ENCODE data around the gene EPS8L3.

GRCh38 chr1:109786112-109786480, 22.4 kb upstream of the EPS8L3 start:
- TF ChIP-seq CTCF (conservative IDR thresholded peaks at IDR 0.05 in 1 of 2, IDR thresholded peaks at IDR 0.05 in 1 of 2; ENCODE audit: extremely low read depth in 1 of 2, insufficient read depth in 1 of 2, low read depth in 1 of 2, low read length in 2 of 2) (no peak), EZH2 (IDR thresholded peaks at IDR 0.05; ENCODE audit: borderline replicate concordance, low read length) (no peak)
